Adrenal gland (tissue), 12 donors: ENCODE measurements around the gene OXNAD1. TPM values are rescaled to one million over a fixed set of nuclear protein-coding genes. Genes with fewer than 3 reads are reported as not detected.

Source experiments
- DNase-seq, 7 donors: peaks; one replicate each; pipeline ENCODE4 v3.0.0-alpha.2; 2019 to 2020
- H3K27ac ChIP-seq, 5 donors: fragments of 200-600 bp; sonication (generic) in 4 of 5; 1 replicate in 3 of 5; 2 replicates in 2 of 5; pipeline versions ENCODE4 v1.5.1 to v1.8.0; 2016 to 2020; ENCODE audit warnings: mild to moderate bottlenecking in 1 of 5
- H3K27me3 ChIP-seq: fragments of 200-600 bp; 2 replicates; pipeline ENCODE4 v1.8.0; 2021
- H3K36me3 ChIP-seq, 2 donors: fragments of 200-600 bp; replicated peaks in 1 of 2; 1 replicate in 1 of 2; 2 replicates in 1 of 2; pipeline versions ENCODE4 v1.5.1 to v1.8.0; 2018 to 2022
- H3K4me1 ChIP-seq, 2 donors: fragments of 200-600 bp; replicated peaks in 1 of 2; 1 replicate in 1 of 2; 2 replicates in 1 of 2; pipeline versions ENCODE4 v1.5.1 to v1.8.0; 2018 to 2021
- H3K4me3 ChIP-seq, 4 donors: fragments of 200-600 bp; sonication (generic) in 3 of 4; one replicate each; pipeline ENCODE4 v1.5.1; 2016 to 2018
- H3K9me3 ChIP-seq, 3 donors: fragments of 200-600 bp; sonication (generic) in 1 of 3; replicated peaks in 1 of 3; 1 replicate in 2 of 3; 2 replicates in 1 of 3; pipeline versions ENCODE4 v1.5.1 to v1.8.0; 2016 to 2021
- POLR2A ChIP-seq, 2 donors: fragments of 450-650 bp; IDR thresholded peaks; one replicate each; pipeline ENCODE4 v1.6.1; 2017; ENCODE audit warnings: antibody characterized with exemption in 2 of 2, mild to moderate bottlenecking in 2 of 2, moderate library complexity in 1 of 2
- WGBS, 4 donors: extraction: QIAGEN DNeasy Blood & Tissue Kit in 2 of 4; methylation state at CpG; one replicate each; pipeline versions ENCODE4 v1.1.5 to v1.1.7; 2013 to 2017; 5-methylcytosine and 5-hydroxymethylcytosine counted together
- intact Hi-C, 2 donors: fragments of 100-400 bp; cut with DNase I; formaldehyde crosslinking; loops; one replicate each; pipeline versions ENCODE4 v1.14.1 to v1.15.0; 2022 to 2023
- polyA plus RNA-seq, 3 donors: library from polyadenylated mRNA; stranded (reverse); fragments of 200-250 nt in 2 of 3; fragments of 350-450 nt in 1 of 3; fragmentation: Illumina TruSeq in 1 of 3; extraction: RNeasy Lipid Tissue Mini Kit (QIAGEN cat#74804) in 1 of 3; gene quantifications; one replicate each; pipeline ENCODE4 v1.2.3, GENCODE V29; 2013 to 2014
- total RNA-seq, 9 donors: library from RNA; depleted of rRNA in 4 of 9; stranded (reverse); fragments of >200 nt in 4 of 9; fragments of 120-200 nt in 1 of 9; fragmentation: NEBNext Ultra II Directional in 1 of 9; extraction: Animal tissue kit (Norgen Biotek cat#: 25700) in 1 of 9; gene quantifications; one replicate each; pipeline versions ENCODE4 v1.1.0 to v1.2.4, GENCODE V29; 2013 to 2023
- TF ChIP-seq, protein P1 (sequence below), 6 experiments: fragments of 450-650 bp in 4 of 6; fragments of 200-600 bp in 2 of 6; sonication (generic) in 1 of 6; IDR thresholded peaks; 1 replicate in 5 of 6; 2 replicates in 1 of 6; pipeline versions ENCODE4 v1.5.1 to v1.8.0; 2016 to 2021; ENCODE audit warnings: antibody characterized with exemption in 6 of 6, mild to moderate bottlenecking in 2 of 6, moderate library complexity in 1 of 6
- donor health status: healthy with polysubstance abuse.
- donor health status: Bipolar disorder and iron deficiency.
- donor health status: DM: yes; HTN: yes; CAD: no.
- donor health status: DM: no; HTN: no; CAD: no.
- donor health status: DM: no; HTN: no; CAD: no.
- donor health status: DM: yes; HTN: yes; CAD: no.

OXNAD1 gene
- total and polyA plus RNA-seq, 12 donors: 3.6 to 22.2 (median 11.2) TPM

DNA sequence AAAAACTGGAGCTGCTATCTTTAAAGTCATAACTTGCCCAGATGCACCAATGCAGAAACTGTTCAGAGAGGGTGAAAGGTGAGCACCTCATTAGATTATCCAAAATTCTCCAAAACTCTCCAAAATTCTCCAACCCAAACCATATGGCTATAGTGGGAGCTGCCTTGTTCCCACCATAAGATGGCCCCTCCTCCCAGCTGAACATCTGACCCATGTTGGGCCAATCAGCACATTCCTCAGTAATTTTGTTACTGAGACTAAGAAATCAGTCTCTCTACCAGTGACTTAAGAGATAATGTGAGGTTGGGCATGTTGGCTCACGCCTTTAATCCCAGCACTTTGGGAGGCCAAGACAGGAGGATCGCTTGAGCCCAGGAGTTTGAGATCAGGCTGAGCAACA is 33.0 kb upstream of the OXNAD1 start:
- no peaks in the 10 kb centered on the region for H3K27me3 ChIP-seq

DNA sequence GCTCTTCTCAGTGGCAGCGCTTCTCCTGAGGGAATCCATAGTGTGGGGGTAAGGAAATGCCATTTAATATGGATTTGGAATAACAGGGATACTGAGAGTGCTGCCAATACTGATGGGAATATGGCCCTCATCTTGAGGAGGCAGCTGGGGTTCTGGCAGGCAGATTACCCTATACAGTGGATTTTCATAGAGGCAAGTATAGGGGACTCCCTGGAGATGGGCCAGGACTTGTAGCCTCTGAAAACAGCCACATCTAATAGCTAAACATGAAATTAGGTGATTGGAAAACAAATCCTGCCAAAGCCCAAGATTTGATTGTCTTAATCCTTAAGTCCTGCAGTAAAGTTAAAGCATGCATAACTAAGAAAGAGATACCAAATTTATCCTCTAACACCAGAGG is 31.2 kb upstream of the OXNAD1 start:
- no peak overlapping the region for H3K27ac ChIP-seq
- intact Hi-C loops: no loop called here
- no peaks in the 10 kb centered on the region for H3K4me1 ChIP-seq
- no peaks in the 10 kb centered on the region for H3K27me3 ChIP-seq
- H3K36me3 ChIP-seq: no peaks in the 10 kb centered on the region
- no peaks in the 10 kb centered on the region for H3K9me3 ChIP-seq
- no peak for DNase-seq
- WGBS, 4 donors: 97 to 100% (median 100%) methylated on average over 1 of the region's 1 CpG
- no peak overlapping the region for H3K4me3 ChIP-seq
- TF ChIP-seq, protein P1, sequence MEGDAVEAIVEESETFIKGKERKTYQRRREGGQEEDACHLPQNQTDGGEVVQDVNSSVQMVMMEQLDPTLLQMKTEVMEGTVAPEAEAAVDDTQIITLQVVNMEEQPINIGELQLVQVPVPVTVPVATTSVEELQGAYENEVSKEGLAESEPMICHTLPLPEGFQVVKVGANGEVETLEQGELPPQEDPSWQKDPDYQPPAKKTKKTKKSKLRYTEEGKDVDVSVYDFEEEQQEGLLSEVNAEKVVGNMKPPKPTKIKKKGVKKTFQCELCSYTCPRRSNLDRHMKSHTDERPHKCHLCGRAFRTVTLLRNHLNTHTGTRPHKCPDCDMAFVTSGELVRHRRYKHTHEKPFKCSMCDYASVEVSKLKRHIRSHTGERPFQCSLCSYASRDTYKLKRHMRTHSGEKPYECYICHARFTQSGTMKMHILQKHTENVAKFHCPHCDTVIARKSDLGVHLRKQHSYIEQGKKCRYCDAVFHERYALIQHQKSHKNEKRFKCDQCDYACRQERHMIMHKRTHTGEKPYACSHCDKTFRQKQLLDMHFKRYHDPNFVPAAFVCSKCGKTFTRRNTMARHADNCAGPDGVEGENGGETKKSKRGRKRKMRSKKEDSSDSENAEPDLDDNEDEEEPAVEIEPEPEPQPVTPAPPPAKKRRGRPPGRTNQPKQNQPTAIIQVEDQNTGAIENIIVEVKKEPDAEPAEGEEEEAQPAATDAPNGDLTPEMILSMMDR (IDR thresholded peaks at IDR 0.05): no peak
- TF ChIP-seq POLR2A (IDR thresholded peaks at IDR 0.05): no peak

More for the DNA sequence above, 33.0 kb upstream of the OXNAD1 start:
- WGBS, 4 donors: 96 to 100% (median 98%) methylated on average over 2 of the region's 2 CpGs
- DNase-seq: no peak
- no peaks in the 10 kb centered on the region for H3K36me3 ChIP-seq
- no peak overlapping the region for H3K4me3 ChIP-seq
- no peaks in the 10 kb centered on the region for H3K9me3 ChIP-seq
- H3K27ac ChIP-seq: no peak overlapping the region
- intact Hi-C loops: no loop called here
- TF ChIP-seq, protein P1 (IDR thresholded peaks at IDR 0.05): no peak
- TF ChIP-seq POLR2A (IDR thresholded peaks at IDR 0.05): no peak
- H3K4me1 ChIP-seq: no peaks in the 10 kb centered on the region

DNA sequence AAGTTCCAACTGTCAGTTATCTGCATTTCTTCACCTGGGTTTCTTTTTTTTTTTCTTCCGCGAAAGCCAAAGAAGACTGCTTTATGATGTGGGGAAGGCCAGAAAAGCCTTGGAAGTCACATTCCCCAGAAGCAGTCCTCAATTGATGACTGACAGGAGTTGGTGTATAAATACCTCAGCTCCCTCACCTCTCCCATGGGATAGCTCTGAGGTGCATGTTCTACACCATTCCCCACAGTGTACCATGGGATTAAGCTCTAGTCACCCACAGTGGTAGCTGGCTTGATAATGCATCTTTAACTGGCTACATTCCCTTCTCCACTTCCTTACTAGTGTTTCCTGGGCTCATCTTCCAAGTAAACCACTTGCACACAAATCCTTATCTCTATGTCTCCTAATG is 30.7 kb upstream of the OXNAD1 start:
- no peak for DNase-seq
- no peak for TF ChIP-seq POLR2A (IDR thresholded peaks at IDR 0.05)
- TF ChIP-seq, protein P1 (IDR thresholded peaks at IDR 0.05): no peak
- no peaks in the 10 kb centered on the region for H3K36me3 ChIP-seq
- no peaks in the 10 kb centered on the region for H3K27me3 ChIP-seq
- 93 to 98% (median 97%) methylated on average over 2 of the region's 2 CpGs for WGBS, 4 donors
- no peak overlapping the region for H3K27ac ChIP-seq
- intact Hi-C loops: no loop called here
- H3K4me3 ChIP-seq: no peak overlapping the region
- H3K9me3 ChIP-seq: no peaks in the 10 kb centered on the region
- H3K4me1 ChIP-seq: peaks cover 0 to 3% of the 10 kb centered on the region in 2 donors

DNA sequence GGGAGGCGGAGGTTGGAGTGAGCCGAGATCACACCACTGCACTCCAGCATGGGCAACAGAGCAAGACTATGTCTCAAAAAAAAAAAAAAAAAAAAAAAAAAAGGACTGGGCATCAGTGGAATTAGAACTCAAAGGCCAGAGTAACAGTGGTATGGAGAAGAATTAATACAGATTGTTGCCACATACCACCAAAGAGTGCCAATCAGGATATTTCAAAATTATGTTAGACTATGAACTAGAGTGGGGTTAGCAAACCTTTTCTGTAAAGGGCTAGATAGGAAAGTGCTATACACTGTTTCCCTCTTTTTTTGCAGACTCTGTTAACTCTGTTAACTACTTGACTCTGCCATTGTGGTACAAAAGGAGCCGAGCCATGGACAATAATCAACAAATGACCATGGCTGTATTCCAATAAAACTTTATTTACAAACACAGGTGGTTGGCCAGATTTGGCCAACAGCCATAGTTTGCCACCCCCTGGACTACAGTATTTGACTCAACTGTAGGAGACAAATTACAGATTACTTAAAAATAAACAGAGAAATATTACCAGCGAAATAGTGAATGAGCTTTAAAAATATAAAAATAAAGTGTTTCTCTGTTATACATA is 28.9 kb upstream of the OXNAD1 start:
- WGBS, 4 donors: 91 to 95% (median 93%) methylated on average over 4 of the region's 4 CpGs
- Histone ChIP-seq H3K9me3 (no peaks in the 10 kb centered on the region), H3K36me3 (no peaks in the 10 kb centered on the region), H3K4me1 (peaks cover 0 to 19% of the 10 kb centered on the region in 2 donors), H3K4me3 (no peak overlapping the region), H3K27me3 (no peaks in the 10 kb centered on the region), H3K27ac (no peak overlapping the region)
- intact Hi-C loops: no loop called here
- TF ChIP-seq, protein P1 (IDR thresholded peaks at IDR 0.05): no peak
- TF ChIP-seq POLR2A (IDR thresholded peaks at IDR 0.05): no peak
- no peak for DNase-seq
